Transverse colon (tissue), 4 donors: ENCODE data around the gene FILIP1L. TPM values are rescaled to one million over a fixed set of nuclear protein-coding genes. Genes with fewer than 3 reads are reported as not detected.

Experiments
- DNase-seq: peaks from one replicate; pipeline ENCODE4 v3.0.0-alpha.2; 2019
- H3K27ac ChIP-seq, 4 donors: fragments of 200-600 bp; sonication (generic); 2 replicates each; pipeline ENCODE4 v1.5.1; 2016 to 2018; ENCODE audit warnings: inconsistent platforms in 4 of 4
- H3K27me3 ChIP-seq: fragments of 200-600 bp; sonication (generic); 2 replicates; pipeline ENCODE4 v1.5.1; 2017; ENCODE audit warnings: inconsistent platforms
- H3K36me3 ChIP-seq, 4 donors: fragments of 200-600 bp; sonication (generic); 2 replicates each; pipeline ENCODE4 v1.5.1; 2017 to 2019; ENCODE audit warnings: inconsistent platforms in 4 of 4
- H3K4me1 ChIP-seq, 4 donors: fragments of 200-600 bp; sonication (generic); 2 replicates each; pipeline ENCODE4 v1.5.1; 2017 to 2020; ENCODE audit warnings: inconsistent platforms in 4 of 4
- H3K4me3 ChIP-seq, 4 donors: fragments of 200-600 bp; sonication (generic); 1 replicate in 1 of 4; 2 replicates in 3 of 4; pipeline versions ENCODE4 v1.5.1 to v1.6.1; 2017 to 2019; ENCODE audit warnings: inconsistent platforms in 4 of 4
- H3K9me3 ChIP-seq, 2 donors: fragments of 200-600 bp; sonication (generic); 2 replicates each; pipeline ENCODE4 v1.5.1; 2017 to 2019; ENCODE audit warnings: inconsistent platforms in 2 of 2
- EP300 ChIP-seq: sonication (generic); formaldehyde crosslinking; IDR thresholded peaks from one replicate; pipeline ENCODE4 v1.6.1; 2017; ENCODE audit warnings: antibody characterized with exemption, low read depth
- POLR2A ChIP-seq: fragments of 450-650 bp; IDR thresholded peaks from one replicate; pipeline ENCODE4 v1.6.1; 2016; ENCODE audit warnings: antibody characterized with exemption, mild to moderate bottlenecking, moderate library complexity
- POLR2AphosphoS5 ChIP-seq, 3 donors: sonication (generic); formaldehyde crosslinking; IDR thresholded peaks; one replicate each; pipeline ENCODE4 v1.6.1; 2016; ENCODE audit warnings: antibody characterized with exemption in 3 of 3
- WGBS, 2 donors: methylation state at CpG; one replicate each; pipeline ENCODE4 v1.1.5; 2018; ENCODE audit warnings: low coverage in 1 of 2; 5-methylcytosine and 5-hydroxymethylcytosine counted together
- in situ Hi-C, 4 donors: fragments of 200-750 bp; cut with MboI; loops; one replicate each; pipeline versions ENCODE4 v1.15.0 to v1.15.1; 2017; ENCODE audit warnings: low sequenced_read_pairs in 3 of 4, low pct_ligation_motif_present in 1 of 4, low pct_unique_long_range_greater_than_20kb in 1 of 4
- intact Hi-C: fragments of 100-400 bp; cut with DNase I; formaldehyde crosslinking; loops from one replicate; pipeline ENCODE4 v1.15.1; 2023; ENCODE audit warnings: low total_unique reads
- total RNA-seq, 4 donors: library from RNA; depleted of rRNA; stranded (reverse); fragments of >200 nt; gene quantifications; one replicate each; pipeline ENCODE4 v1.1.0, GENCODE V29; 2016
- TF ChIP-seq, protein P1 (sequence below), 5 experiments: fragments of 200-600 bp in 3 of 5; fragments of 450-650 bp in 2 of 5; sonication (generic) in 3 of 5; IDR thresholded peaks; 1 replicate in 2 of 5; 2 replicates in 3 of 5; pipeline ENCODE4 v1.5.1; 2016 to 2017; ENCODE audit warnings: antibody characterized with exemption in 5 of 5, inconsistent platforms in 3 of 5, mild to moderate bottlenecking in 2 of 5, moderate library complexity in 1 of 5

FILIP1L gene
- total RNA-seq, 4 donors from 2014 or later = 12.3 to 38.2 (median 26.9) TPM

DNA sequence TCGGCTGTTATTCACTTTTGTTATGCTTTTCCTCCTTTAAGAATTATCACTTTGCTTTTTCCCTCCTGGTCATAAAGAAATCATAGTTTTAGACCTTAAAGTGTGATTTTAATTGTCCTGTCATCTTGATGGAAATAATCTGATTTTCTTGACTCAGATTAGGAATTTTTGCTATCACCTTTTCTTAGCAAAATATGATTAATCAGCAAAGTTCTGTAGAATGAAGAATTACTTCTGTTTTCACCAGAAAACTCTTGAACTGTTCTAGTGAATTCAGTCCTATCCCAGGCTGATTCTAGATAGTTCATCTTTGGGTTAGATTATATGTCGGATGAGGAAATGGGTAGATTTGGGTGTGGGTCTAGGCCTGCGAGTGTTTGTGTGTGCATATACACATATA, 284.5 kb downstream of the FILIP1L start:
- Histone ChIP-seq H3K27me3 (no peaks in the 10 kb centered on the region), H3K36me3 (no peaks in the 10 kb centered on the region), H3K9me3 (no peaks in the 10 kb centered on the region), H3K4me3 (no peak overlapping the region), H3K4me1 (no peaks in the 10 kb centered on the region), H3K27ac (no peak overlapping the region)
- intact Hi-C loops = no loop called here
- 95 to 97% methylated on average over 3 of the region's 3 CpGs for WGBS, 2 donors
- in situ Hi-C loops = loop anchor here (5.0 to 25.0 kb wide), 3 partner anchors 232 to 757 kb away; no protein-coding TSS in a partner anchor
- no peak for TF ChIP-seq EP300
- TF ChIP-seq, protein P1, sequence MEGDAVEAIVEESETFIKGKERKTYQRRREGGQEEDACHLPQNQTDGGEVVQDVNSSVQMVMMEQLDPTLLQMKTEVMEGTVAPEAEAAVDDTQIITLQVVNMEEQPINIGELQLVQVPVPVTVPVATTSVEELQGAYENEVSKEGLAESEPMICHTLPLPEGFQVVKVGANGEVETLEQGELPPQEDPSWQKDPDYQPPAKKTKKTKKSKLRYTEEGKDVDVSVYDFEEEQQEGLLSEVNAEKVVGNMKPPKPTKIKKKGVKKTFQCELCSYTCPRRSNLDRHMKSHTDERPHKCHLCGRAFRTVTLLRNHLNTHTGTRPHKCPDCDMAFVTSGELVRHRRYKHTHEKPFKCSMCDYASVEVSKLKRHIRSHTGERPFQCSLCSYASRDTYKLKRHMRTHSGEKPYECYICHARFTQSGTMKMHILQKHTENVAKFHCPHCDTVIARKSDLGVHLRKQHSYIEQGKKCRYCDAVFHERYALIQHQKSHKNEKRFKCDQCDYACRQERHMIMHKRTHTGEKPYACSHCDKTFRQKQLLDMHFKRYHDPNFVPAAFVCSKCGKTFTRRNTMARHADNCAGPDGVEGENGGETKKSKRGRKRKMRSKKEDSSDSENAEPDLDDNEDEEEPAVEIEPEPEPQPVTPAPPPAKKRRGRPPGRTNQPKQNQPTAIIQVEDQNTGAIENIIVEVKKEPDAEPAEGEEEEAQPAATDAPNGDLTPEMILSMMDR (IDR thresholded peaks at IDR 0.05) = no peak
- no peak for TF ChIP-seq POLR2AphosphoS5 (IDR thresholded peaks at IDR 0.05)
- no peak for TF ChIP-seq POLR2A
- DNase-seq = no peak

DNA sequence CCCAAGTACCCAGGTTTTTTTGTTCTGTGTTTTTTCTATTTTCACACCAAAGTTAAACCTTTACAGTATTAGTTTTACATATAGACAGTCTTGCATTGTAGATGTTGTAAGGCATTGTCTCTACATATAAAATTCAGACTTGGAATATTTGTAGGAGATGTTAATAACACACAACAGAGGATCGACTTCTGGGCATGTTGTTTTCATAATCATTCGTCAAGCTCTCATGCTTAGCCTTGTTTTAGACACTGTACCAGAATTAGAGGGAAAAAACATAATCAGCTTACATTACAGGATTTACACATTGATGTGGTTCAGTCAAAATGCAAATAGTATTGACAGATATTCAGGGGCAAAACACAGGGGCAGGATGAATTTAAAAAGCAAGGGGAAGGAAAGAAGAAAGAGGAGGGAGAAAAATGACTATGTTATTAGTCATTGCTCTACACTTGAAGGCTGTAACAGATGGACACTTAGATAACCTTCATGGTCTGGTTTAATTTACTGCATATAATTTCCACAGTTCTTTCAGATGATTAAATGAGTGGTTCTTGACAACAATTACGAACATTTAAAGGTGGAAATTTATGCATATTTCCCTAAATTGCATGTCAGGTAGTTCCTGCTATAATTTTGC, 289.2 kb downstream of the FILIP1L start:
- Histone ChIP-seq H3K4me3 (no peak overlapping the region), H3K9me3 (no peaks in the 10 kb centered on the region), H3K4me1 (no peaks in the 10 kb centered on the region), H3K27me3 (no peaks in the 10 kb centered on the region), H3K27ac (no peak overlapping the region), H3K36me3 (no peaks in the 10 kb centered on the region)
- no peak for TF ChIP-seq EP300
- TF ChIP-seq, protein P1 (IDR thresholded peaks at IDR 0.05) = no peak
- TF ChIP-seq POLR2A = no peak
- no peak for TF ChIP-seq POLR2AphosphoS5 (IDR thresholded peaks at IDR 0.05)
- WGBS, 2 donors = 70 to 77% methylated on average over 3 of the region's 3 CpGs
- intact Hi-C loops (no loop called here), in situ Hi-C loops (loop anchor here in 3 of 4 donors (25.0 kb wide), 2 partner anchors 237 to 762 kb away; no protein-coding TSS in a partner anchor)
- no peak for DNase-seq

DNA sequence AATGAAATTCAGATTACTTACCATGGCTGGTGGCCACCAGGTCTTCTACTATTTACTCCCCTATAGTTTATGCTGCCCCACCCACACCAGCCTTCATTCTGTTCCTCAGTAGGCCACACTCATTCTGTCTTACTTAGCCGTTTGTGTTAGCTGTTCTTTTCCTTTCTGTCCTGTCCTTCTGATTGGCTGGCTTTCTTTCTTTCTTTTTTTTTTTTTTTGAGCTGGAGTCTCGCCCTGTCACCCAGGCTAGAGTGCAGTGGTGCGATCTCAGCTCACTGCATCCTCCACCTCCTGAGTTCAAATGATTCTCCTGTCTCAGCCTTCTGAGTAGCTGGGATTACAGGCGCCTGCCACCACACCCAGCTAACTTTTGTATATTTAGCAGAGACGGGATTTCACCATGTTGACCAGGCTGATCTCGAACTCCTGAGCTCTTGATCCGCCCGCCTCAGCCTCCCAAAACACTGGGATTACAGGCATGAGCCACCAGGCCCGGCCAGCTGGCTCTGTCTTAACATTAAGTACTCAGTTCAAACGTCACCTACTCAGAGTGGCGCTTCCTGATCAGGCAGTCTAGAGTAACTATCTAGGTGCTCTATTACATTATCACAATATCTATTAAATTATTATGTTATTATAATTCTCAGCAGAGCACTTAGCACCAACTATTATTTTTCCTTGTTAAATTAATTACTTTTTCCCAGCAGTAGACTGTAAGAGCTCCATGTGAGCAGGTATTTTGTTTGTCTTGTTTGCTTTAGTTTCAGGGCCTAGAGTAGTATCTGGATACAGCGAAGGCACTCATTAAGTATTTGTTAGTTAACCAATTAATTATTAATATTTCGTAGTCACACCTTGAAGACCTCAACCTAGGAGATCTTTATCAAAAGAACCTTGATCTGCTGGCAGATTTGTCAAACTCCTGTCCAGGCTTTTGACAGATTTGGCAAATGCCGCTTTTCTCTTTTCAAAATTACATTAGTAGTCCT, 290.3 kb downstream of the FILIP1L start:
- in situ Hi-C loops (no loop called here), intact Hi-C loops (no loop called here)
- H3K9me3 ChIP-seq = no peaks in the 10 kb centered on the region
- H3K27me3 ChIP-seq = no peaks in the 10 kb centered on the region
- TF ChIP-seq POLR2AphosphoS5 (IDR thresholded peaks at IDR 0.05) (no peak), EP300 (no peak), POLR2A (no peak)
- TF ChIP-seq, protein P1 (IDR thresholded peaks at IDR 0.05) = no peak
- no peak for DNase-seq
- H3K4me3 ChIP-seq = no peak overlapping the region
- H3K27ac ChIP-seq = no peak overlapping the region
- H3K36me3 ChIP-seq = no peaks in the 10 kb centered on the region
- peaks cover 0 to 2% (median under 1%) of the 10 kb centered on the region in 4 donors for H3K4me1 ChIP-seq
- WGBS, 2 donors = 76 to 85% methylated on average over 7 to 14 of the region's 14 CpGs

DNA sequence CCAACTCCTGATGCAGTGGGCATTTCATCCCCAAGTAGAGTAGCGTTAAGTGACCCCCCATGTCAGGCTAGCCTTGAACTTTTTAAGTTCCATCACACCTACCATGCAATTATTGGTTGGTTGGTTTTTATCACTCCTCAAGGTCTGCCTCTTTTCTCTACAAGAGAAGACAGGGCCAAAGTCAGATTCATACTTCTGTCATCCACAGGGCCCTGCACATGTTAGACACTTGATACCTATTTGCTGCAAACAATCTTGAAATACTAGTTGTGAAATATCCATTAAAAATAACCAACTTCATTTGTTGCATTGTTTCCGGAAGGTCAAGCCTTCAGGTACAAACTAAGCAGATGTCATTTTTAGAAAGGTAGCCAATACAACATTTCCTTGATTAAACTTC, 295.5 kb downstream of the FILIP1L start:
- DNase-seq = no peak
- H3K27ac ChIP-seq = peak overlapping the region in 2 of 4 donors; percentile 89 to 92
- H3K27me3 ChIP-seq = no peaks in the 10 kb centered on the region
- H3K4me3 ChIP-seq = peak overlapping the region in 1 of 4 donors; percentile 69
- H3K4me1 ChIP-seq = peaks cover 0 to 20% (median 12%) of the 10 kb centered on the region in 4 donors
- no peaks in the 10 kb centered on the region for H3K9me3 ChIP-seq
- WGBS, 2 donors = 90 to 100% methylated on average over 1 to 2 of the region's 2 CpGs
- TF ChIP-seq, protein P1 (IDR thresholded peaks at IDR 0.05) = no peak
- intact Hi-C loops = no loop called here
- no peaks in the 10 kb centered on the region for H3K36me3 ChIP-seq
- in situ Hi-C loops = no loop called here
